Peyer's patch (tissue), 4 donors: ENCODE results near the gene ANKMY1. TPM values are rescaled to one million over a fixed set of nuclear protein-coding genes. Genes with fewer than 3 reads are reported as not detected.

Experiments
- DNase-seq, 3 donors: peaks; one replicate each; pipeline ENCODE4 v3.0.0-alpha.2; 2017 to 2019
- H3K27ac ChIP-seq, 4 donors: fragments of 200-600 bp; sonication (generic); one replicate each; pipeline ENCODE4 v1.5.1; 2016 to 2019
- H3K27me3 ChIP-seq, 2 donors: fragments of 200-600 bp; sonication (generic); one replicate each; pipeline ENCODE4 v1.5.1; 2019
- H3K36me3 ChIP-seq, 3 donors: fragments of 200-600 bp; sonication (generic); one replicate each; pipeline ENCODE4 v1.5.1; 2016 to 2019
- H3K4me1 ChIP-seq, 4 donors: fragments of 200-600 bp; sonication (generic); one replicate each; pipeline ENCODE4 v1.5.1; 2016 to 2019
- H3K4me3 ChIP-seq, 4 donors: fragments of 200-600 bp; sonication (generic); 1 replicate in 3 of 4; 2 replicates in 1 of 4; pipeline ENCODE4 v1.5.1; 2016 to 2019; ENCODE audit warnings: mild to moderate bottlenecking in 1 of 4
- H3K9me3 ChIP-seq, 4 donors: fragments of 200-600 bp; sonication (generic); one replicate each; pipeline ENCODE4 v1.5.1; 2016 to 2019; ENCODE audit warnings: mild to moderate bottlenecking in 1 of 4
- POLR2A ChIP-seq, 2 donors: fragments of 450-650 bp; IDR thresholded peaks; one replicate each; pipeline ENCODE4 v1.5.1; 2017; ENCODE audit warnings: antibody characterized with exemption in 2 of 2, mild to moderate bottlenecking in 2 of 2, moderate library complexity in 2 of 2
- total RNA-seq, 4 donors: library from RNA; depleted of rRNA; stranded (reverse); fragments of >200 nt; gene quantifications; one replicate each; pipeline ENCODE4 v1.1.0, GENCODE V29; 2016
- TF ChIP-seq, protein P1 (sequence below), 6 experiments: fragments of 450-650 bp in 4 of 6; fragments of 200-600 bp in 2 of 6; sonication (generic) in 1 of 6; IDR thresholded peaks; one replicate each; pipeline ENCODE4 v1.5.1; 2017 to 2019; ENCODE audit warnings: antibody characterized with exemption in 6 of 6, mild to moderate bottlenecking in 3 of 6, moderate library complexity in 1 of 6

Gene ANKMY1
- total RNA-seq, 4 donors from 2014 or later, result 27.8 to 89.1 (median 40.1) TPM

DNA sequence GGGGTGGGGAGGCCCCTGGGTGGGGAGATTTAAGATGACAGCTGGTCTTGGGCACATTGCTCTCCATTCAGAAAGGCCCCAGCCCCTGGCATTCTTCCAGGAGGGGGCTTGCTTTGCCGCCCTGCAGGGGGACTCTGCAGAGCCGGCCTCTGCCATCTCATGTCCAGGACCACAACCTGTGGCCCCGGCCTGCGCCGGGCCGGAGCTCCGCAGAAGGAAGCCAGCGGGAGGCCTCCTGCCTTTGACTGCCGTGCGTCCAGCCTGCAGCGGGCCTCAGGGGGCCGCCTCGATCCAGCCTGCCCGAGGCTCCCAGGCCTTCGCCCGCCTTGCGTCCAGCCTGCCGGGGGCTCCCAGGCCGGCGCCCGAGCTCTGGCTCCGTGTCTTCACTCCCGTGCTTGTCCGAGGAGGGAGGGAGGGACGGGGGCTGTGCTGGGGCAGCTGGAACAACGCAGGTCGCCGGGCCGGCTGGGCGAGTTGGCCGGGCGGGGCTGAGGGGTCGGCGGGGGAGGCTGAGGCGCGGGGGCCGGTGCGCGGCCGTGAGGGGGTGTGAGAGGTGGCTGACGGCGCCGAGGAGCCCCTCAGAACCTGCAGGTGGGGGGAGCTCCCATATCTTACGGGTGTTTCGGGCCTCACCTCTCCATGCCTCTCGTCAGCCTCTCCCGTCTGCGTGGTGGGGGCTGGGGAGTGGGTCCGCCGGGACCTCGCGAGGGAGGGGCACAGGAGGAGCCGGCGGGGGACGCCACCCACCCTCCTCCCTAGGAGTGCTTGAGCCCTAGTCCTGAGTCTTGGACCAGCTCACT is 101.9 kb downstream of the ANKMY1 start:
- Histone ChIP-seq H3K4me1 (peaks cover 0 to 21% (median 9%) of the 10 kb centered on the region in 4 donors), H3K36me3 (no peaks in the 10 kb centered on the region), H3K27ac (no peak overlapping the region), H3K9me3 (no peaks in the 10 kb centered on the region), H3K27me3 (peaks cover 0 to 19% of the 10 kb centered on the region in 2 donors), H3K4me3 (no peak overlapping the region)
- no peak for DNase-seq
- TF ChIP-seq POLR2A (IDR thresholded peaks at IDR 0.05), result no peak

DNA sequence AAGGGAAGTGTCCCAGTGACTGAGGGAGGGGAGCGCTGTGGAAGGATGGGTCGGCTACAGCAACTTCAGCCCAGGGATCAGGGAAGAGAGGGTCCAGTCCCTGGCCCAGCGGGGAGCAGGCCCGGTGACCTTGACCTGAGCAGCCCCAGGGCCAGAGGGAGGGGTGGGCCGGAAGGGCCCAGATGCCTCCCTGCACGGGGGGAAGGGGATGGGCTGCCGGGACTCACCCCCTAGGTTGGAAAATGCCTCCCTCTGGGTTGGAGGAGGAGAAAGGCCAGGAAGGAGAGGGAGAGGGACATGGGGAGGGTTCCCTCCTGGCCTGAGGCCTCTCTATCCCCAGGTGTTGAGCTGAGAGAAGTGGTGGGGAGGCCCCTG is 102.5 kb downstream of the ANKMY1 start:
- Histone ChIP-seq H3K4me1 (peaks cover 0 to 21% (median 9%) of the 10 kb centered on the region in 4 donors), H3K4me3 (no peak overlapping the region), H3K27me3 (peaks cover 0 to 19% of the 10 kb centered on the region in 2 donors), H3K9me3 (no peaks in the 10 kb centered on the region), H3K36me3 (no peaks in the 10 kb centered on the region), H3K27ac (no peak overlapping the region)
- no peak for TF ChIP-seq POLR2A (IDR thresholded peaks at IDR 0.05)
- TF ChIP-seq, protein P1, sequence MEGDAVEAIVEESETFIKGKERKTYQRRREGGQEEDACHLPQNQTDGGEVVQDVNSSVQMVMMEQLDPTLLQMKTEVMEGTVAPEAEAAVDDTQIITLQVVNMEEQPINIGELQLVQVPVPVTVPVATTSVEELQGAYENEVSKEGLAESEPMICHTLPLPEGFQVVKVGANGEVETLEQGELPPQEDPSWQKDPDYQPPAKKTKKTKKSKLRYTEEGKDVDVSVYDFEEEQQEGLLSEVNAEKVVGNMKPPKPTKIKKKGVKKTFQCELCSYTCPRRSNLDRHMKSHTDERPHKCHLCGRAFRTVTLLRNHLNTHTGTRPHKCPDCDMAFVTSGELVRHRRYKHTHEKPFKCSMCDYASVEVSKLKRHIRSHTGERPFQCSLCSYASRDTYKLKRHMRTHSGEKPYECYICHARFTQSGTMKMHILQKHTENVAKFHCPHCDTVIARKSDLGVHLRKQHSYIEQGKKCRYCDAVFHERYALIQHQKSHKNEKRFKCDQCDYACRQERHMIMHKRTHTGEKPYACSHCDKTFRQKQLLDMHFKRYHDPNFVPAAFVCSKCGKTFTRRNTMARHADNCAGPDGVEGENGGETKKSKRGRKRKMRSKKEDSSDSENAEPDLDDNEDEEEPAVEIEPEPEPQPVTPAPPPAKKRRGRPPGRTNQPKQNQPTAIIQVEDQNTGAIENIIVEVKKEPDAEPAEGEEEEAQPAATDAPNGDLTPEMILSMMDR (IDR thresholded peaks at IDR 0.05), result no peak
- no peak for DNase-seq

DNA sequence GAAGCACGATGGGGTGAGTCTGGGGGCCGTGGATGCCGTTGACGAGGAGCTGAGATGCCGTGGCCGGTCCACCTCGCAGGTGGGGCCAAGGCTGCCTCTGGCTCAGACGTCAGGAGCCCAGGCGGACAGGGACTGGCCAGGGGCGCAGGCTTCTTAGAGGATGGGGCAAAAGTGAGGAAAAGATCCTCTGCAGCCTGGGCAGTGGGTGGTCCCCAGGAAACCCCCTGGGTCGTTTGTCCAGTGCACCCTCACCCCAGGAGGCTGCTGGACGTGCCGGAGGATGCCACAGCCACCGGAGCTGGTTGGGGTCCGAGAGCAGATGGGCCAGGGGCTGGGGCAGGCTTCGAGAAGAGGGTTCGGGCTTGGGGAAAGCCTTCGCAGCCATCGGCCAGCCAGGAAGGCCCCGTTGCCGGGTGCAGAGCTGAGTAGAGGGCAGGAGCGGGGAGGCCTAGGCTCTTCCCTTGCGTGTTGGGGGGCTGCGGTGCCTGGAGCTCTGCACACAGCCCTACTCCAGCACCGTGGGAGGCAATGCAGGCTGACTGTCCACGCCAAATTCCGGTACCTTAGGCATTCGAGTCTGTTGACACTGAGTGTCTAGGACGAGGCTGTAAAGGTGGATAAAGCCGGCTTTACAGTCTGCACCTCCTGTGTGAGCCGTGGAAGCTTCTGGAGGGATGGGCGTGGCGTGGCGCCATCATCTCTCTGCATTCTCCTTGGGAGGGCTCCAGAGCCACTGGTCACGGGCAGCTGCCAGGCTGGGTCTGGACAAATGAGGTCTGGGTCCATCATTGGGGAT is 103.5 kb downstream of the ANKMY1 start:
- Histone ChIP-seq H3K27me3 (peaks cover 0 to 19% of the 10 kb centered on the region in 2 donors), H3K36me3 (no peaks in the 10 kb centered on the region), H3K27ac (no peak overlapping the region), H3K4me1 (peaks cover 0 to 21% (median 9%) of the 10 kb centered on the region in 4 donors), H3K9me3 (no peaks in the 10 kb centered on the region), H3K4me3 (peak overlapping the region in 1 of 4 donors; percentile 55)
- TF ChIP-seq, protein P1 (IDR thresholded peaks at IDR 0.05), result no peak
- TF ChIP-seq POLR2A (IDR thresholded peaks at IDR 0.05), result no peak
- no peak for DNase-seq

DNA sequence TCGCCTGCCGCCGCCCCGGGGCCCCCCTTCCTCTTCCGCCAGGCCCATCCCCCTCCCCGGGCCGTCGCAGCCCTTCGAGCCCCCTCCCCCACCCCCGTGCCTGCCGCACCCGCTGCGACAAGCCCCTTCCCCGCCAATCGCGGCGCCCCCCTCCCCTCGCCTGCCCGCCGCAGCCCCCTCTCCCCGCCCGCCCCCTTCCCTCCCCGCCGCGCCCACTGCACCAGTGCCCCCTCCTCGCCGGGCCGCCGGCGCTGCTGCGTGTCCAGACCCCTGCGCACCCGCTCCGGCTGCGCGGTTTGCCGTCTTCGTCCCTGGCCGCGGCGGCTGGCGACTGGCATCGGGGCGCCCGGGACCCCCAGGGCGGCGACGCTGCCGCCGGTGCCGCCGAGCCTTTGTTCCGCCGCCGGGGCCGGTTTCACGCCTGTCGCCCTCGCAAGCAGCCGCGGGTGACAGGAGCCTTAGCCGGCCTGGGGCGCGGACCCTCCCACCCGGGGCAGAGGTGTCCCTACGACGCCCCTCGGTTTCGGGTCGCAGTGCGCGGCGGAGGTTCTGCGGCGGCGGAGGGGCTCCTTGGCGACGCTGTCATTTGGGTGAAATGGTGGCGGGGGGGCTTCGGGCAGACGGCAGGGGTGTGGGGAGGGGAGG is 104.2 kb downstream of the ANKMY1 start:
- Histone ChIP-seq H3K4me1 (peaks cover 0 to 21% (median 9%) of the 10 kb centered on the region in 4 donors), H3K4me3 (peak overlapping the region in 2 of 4 donors; percentile 30 to 55), H3K27ac (no peak overlapping the region), H3K27me3 (peaks cover 0 to 19% of the 10 kb centered on the region in 2 donors), H3K36me3 (no peaks in the 10 kb centered on the region), H3K9me3 (no peaks in the 10 kb centered on the region)
- DNase-seq, result no peak
- TF ChIP-seq POLR2A (IDR thresholded peaks at IDR 0.05), result no peak
- TF ChIP-seq, protein P1 (IDR thresholded peaks at IDR 0.05), result no peak

DNA sequence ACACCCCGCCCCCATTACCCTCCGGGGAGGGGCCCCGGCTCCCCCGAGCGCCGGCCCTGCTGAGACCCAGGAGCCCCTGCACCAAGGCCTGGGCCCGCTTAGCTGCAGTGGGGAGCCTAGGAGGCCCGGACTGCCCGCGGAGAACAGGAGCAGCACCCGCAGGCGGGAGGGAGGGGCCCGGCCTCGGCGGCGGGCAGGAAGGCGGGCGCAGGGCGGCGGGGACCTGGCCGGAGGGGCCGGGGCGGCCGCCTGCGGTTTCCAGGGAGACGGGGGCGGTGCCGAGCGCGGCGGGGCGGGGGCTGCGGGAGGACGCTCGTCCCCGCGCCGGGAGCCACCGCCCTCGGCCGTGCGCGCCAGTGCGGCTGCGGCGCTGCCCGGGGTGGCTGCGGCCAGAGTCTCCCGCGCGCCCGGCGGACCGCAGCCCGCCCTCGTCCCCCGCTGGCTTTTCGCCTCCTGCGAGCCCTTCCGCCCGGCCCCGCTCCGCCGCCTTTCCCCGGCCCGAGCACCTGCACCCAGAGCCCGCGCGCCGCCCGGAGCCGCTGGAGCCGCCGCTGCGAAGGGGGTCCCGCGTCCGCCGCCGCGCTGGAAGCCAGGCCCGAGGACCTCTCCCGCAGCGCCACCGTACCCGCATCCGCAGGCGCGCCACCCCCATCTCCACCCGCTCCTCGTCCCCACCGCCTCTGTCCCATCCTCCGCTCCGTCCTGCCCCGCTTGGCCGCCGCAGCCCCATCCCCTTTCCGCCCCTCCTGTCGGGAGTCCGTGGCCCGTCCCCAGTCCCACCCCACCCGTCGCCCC is 105.1 kb downstream of the ANKMY1 start:
- no peak for TF ChIP-seq POLR2A (IDR thresholded peaks at IDR 0.05)
- TF ChIP-seq, protein P1 (IDR thresholded peaks at IDR 0.05), result no peak
- no peak overlapping the region for H3K27ac ChIP-seq
- H3K4me1 ChIP-seq, result peaks cover 0 to 21% (median 9%) of the 10 kb centered on the region in 4 donors
- H3K36me3 ChIP-seq, result no peaks in the 10 kb centered on the region
- peaks cover 0 to 19% of the 10 kb centered on the region in 2 donors for H3K27me3 ChIP-seq
- peak in 2 of 3 donors; percentile 62 to 65 for DNase-seq
- H3K9me3 ChIP-seq, result no peaks in the 10 kb centered on the region
- H3K4me3 ChIP-seq, result peak overlapping the region; percentile 31 to 57 (median 56)
